ENCODE measurements around the gene GLIPR1. TPM values are rescaled to one million over a fixed set of nuclear protein-coding genes. Genes with fewer than 3 reads are reported as not detected.
A peak's percentile ranks its signal among the peaks of the same experiment; 100 is the strongest.

The GLIPR1 gene
- total and polyA plus RNA-seq, 10 of the 15 experiments (the other 5 are each of a cell fraction or from before 2014, with no cell fraction given) = 18.2 to 62.6 (median 32.2) TPM

- TF ChIP-seq BCLAF1 (IDR thresholded peaks at IDR 0.05) = no peak
- no peak for TF ChIP-seq ATF7 (IDR thresholded peaks at IDR 0.05; ENCODE audit: low read depth)
- TF ChIP-seq USF1 (IDR thresholded peaks at IDR 0.05; ENCODE audit: borderline replicate concordance, extremely low read length, insufficient read depth, low read depth, low read length) = no peak
- TF ChIP-seq E2F4 (IDR thresholded peaks at IDR 0.05; ENCODE audit: low read depth, low read length) = no peak
- TF ChIP-seq BACH1 (IDR thresholded peaks at IDR 0.05; ENCODE audit: borderline replicate concordance) = no peak
- peak; percentile 30; the same call in 1 of the 2 replicates for TF ChIP-seq FOXM1 (IDR thresholded peaks at IDR 0.05; ENCODE audit: low read depth, low read length)
- no peak for TF ChIP-seq BCL11A (IDR thresholded peaks at IDR 0.05; ENCODE audit: low read depth, low read length)
- TF ChIP-seq MTA2 (IDR thresholded peaks at IDR 0.05; ENCODE audit: low read depth) = no peak
- no peak for TF ChIP-seq MLLT1 (IDR thresholded peaks at IDR 0.05)
- TF ChIP-seq NFXL1 (IDR thresholded peaks at IDR 0.05; ENCODE audit: borderline replicate concordance) = no peak
- no peak for TF ChIP-seq BRCA1 (IDR thresholded peaks at IDR 0.05; ENCODE audit: low read depth, low read length)
- no peak for TF ChIP-seq IKZF1 (conservative IDR thresholded peaks at IDR 0.05)
- peak; percentile 48; the same call in 1 of the 2 replicates for TF ChIP-seq CREB1 (IDR thresholded peaks at IDR 0.05; ENCODE audit: low read depth)
- TF ChIP-seq YY1 (IDR thresholded peaks at IDR 0.05; ENCODE audit: low read depth, low read length) = no peak
- no peak for TF ChIP-seq MAX (IDR thresholded peaks at IDR 0.05; ENCODE audit: low read depth, low read length)
- TF ChIP-seq EP300 (IDR thresholded peaks at IDR 0.05; ENCODE audit: borderline replicate concordance in 1 of 2, control insufficient read depth in 1 of 2, low read depth in 2 of 2, low read length in 2 of 2) = no peak
- TF ChIP-seq ZNF384 (IDR thresholded peaks at IDR 0.05; ENCODE audit: borderline replicate concordance, low read depth, low read length) = no peak
- no peak for TF ChIP-seq FOXK2 (IDR thresholded peaks at IDR 0.05)
These were observed 9.2 kb downstream of the GLIPR1 start (continued) for GRCh38 chr12:75489613-75490210.

All from GM12878 (cell line).